OCI-LY7 (cell line): Measurements from ENCODE around the gene PIEZO2.

Experiments
- EZH2phosphoT487 ChIP-seq: fragments of 200-600 bp; sonication (generic); IDR thresholded peaks from 2 replicates; pipeline ENCODE4 v1.6.1; 2018; ENCODE audit warnings: low read depth, borderline replicate concordance, mild to moderate bottlenecking, mixed run types, antibody characterized with exemption, low read length, moderate library complexity, mixed read lengths
- TF ChIP-seq, protein P1 (sequence below): fragments of 200-600 bp; sonication (generic); conservative IDR thresholded peaks from 2 replicates; pipeline ENCODE4 v1.5.1; 2014; ENCODE audit warnings: mild to moderate bottlenecking, antibody characterized with exemption, low read length, moderate library complexity, mixed read lengths

DNA sequence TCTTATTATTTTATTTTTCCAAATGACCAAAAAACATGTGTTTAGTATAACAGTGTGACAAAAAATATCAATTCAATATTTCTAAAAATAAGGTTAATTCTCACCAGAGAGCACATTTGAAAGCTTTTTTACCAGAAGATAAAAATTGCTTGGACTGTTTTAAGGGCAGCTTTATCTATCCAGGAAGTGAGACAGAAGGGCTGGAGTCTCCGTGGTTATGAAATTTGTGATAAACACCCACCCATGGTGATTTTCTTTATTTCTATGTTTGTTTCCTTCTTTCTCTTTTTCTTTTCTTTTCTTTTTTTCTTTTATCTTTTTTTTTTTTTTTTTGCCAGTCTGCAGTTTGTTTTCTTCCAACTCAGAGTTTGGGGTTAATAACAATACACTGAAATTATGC, 298.5 kb downstream of the PIEZO2 start:
- TF ChIP-seq, protein P1, sequence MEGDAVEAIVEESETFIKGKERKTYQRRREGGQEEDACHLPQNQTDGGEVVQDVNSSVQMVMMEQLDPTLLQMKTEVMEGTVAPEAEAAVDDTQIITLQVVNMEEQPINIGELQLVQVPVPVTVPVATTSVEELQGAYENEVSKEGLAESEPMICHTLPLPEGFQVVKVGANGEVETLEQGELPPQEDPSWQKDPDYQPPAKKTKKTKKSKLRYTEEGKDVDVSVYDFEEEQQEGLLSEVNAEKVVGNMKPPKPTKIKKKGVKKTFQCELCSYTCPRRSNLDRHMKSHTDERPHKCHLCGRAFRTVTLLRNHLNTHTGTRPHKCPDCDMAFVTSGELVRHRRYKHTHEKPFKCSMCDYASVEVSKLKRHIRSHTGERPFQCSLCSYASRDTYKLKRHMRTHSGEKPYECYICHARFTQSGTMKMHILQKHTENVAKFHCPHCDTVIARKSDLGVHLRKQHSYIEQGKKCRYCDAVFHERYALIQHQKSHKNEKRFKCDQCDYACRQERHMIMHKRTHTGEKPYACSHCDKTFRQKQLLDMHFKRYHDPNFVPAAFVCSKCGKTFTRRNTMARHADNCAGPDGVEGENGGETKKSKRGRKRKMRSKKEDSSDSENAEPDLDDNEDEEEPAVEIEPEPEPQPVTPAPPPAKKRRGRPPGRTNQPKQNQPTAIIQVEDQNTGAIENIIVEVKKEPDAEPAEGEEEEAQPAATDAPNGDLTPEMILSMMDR: no peak
- no peak for TF ChIP-seq EZH2phosphoT487
